Ammon's horn (tissue), 1 donor: ENCODE measurements around the gene PLCB4.
"Not testable (repeated sequence)": the region's sequence is repeated elsewhere in the genome, so short reads cannot be mapped to it uniquely, and the experiment has no call there.

Experiments used
- DNase-seq: peaks from one replicate; pipeline ENCODE4 v3.0.0-alpha.2; 2016; ENCODE audit warnings: low spot score

PLCB4 gene

DNA sequence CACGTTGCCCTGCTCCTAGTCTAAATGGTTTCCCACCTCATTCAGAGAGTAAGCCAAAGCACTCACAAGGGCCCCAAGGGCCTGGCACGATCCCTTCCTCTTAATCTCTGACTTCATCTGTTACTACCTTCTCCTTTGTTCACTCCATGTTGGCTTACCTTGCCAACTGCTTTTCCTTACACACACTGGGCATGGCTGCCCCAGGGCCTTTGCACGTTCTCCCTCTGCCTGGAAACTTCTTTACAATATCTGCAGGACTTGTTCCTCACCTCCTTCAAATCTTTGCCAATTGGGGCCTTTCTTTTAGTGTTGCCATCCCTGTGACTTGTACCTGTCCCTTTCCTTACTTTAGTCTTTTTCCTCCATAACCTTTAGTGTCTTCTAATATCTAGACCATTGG is 73.9 kb downstream of the PLCB4 start:
- no peak for DNase-seq

DNA sequence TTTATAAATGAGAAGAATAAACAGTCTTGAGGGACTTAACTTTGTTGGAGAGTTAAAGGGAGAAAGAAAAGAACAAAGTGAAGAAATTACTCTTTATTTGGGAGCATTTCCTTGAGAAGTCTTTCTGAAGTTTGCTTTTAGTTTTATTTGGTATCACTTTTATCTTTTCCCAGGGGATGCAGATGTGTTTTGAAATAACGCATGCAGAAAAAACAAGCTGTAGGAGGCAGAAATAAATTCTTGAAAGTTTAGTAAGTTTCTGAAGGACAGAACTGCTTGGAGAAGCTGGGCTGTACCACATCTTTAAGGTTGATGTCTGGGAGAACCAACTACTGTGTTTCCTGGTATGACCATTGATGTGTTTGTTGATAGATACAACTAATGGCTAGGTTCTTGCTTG is 75.0 kb downstream of the PLCB4 start:
- DNase-seq = no peak

DNA sequence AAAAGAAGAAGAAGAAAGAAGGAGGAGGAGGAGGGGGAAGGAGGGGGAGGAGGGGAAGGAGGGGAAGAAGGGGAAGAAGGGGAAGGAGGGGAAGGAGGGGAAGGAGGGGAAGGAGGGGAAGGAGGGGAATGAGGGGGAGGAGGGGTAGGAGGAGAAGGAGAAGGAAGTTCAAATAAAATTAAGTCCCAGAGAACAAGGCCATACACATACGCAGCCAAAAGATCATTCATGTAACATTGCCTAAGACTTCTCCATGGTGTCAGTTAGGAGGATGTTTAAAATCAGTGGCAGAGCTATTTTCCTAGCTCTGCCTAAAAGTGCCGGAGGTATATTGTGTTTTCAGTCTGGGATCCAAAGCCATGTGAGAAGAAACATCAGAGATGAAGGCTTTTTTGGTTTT is 75.8 kb downstream of the PLCB4 start:
- DNase-seq = no peak

DNA sequence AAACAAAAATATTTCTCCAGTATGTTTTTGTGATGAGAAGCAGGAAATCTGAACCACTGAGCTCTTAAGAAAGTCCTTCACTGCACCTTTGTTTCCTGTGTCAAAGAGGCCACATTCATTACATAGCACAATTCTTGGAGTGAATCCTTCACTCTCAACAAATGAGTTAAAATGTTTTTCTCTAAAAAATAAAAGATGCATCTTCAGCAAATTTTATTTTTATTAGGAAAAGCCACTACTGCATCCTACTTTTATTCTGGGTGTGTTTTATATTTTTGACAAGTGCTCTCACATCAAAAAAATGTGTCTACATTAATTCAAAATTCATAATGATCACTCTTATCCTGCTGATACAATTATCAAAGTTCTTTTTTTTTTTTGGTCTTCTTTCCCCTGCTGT is 76.3 kb downstream of the PLCB4 start:
- no peak for DNase-seq

DNA sequence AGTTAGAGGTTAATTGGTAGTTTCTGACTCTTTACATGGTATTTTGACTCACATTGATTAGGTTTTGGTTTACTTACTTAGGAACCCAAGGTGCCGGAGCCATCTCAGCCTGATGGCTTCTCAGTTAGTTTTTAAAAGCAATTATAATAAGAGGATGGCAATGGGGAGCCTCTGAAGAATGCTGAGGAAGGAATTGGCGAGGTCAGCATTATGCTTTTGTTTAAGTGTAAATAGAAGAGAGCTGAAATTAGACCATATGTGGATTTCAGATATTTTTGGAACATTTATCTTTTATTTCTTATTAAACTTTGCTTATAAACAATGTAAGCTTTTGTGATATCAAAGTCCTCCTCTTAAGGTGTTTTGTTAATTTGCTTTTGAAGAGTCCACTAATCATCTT is 77.8 kb downstream of the PLCB4 start:
- no peak for DNase-seq

DNA sequence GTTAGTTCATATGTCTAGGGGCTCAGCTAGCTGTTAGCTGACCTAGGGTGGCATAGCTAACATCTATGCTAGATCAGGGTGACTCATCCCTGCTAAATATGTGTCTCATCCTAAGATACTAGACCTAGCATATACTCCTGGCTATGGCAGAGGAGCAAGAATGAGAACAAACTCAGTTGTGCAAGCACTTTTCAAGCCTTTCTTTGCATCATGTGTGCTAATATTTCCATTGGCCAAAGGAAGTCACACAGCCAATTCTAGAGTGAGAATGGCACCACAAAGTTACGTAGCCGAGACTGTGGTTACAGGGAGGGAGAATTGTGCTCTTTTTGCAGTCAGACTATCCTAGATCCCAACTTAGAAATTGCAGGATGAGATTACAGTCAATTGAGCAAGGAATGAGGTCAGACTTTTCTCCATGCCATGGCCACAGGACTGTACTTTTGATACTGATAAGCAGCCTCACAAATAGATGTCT is 78.7 kb downstream of the PLCB4 start:
- DNase-seq = no peak

DNA sequence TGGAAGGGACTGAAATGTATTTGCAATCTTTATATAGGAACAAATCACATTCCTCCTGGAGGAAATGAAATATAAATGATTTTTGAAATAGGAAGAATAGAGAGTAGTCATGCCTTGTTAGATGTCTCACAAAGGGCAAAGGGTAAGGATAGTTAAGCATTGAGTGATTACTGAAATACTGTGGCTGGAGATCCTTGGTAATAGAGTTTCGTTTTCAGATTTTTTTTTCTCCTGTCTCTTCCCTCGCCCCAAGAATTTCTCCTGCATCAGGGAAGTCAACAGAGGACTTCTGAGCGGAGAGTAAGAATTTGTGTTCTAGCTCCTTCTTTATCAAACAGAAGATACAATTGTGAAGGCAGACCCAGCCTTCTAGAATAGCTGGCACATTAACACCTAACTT is 79.4 kb downstream of the PLCB4 start:
- DNase-seq = no peak

DNA sequence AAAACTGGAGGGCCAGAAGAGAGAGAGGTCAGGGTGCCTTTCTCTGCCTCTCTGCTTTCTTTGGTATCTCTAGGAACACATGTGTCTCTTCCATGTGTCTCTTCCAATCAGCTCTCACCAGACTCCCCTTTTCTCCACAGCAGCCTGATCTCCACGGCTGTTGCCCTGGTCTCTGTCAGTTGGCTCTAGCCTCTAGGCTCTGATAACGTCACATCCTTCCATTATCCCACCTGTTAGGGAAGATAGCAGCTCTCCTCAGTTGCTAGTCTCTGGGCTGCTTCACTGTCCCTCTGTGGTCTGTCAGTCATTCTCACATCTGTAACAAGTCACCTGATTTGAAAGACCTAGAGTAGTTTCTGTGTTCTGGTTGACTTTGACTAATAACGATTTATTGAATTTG is 80.2 kb downstream of the PLCB4 start:
- DNase-seq = no peak

DNA sequence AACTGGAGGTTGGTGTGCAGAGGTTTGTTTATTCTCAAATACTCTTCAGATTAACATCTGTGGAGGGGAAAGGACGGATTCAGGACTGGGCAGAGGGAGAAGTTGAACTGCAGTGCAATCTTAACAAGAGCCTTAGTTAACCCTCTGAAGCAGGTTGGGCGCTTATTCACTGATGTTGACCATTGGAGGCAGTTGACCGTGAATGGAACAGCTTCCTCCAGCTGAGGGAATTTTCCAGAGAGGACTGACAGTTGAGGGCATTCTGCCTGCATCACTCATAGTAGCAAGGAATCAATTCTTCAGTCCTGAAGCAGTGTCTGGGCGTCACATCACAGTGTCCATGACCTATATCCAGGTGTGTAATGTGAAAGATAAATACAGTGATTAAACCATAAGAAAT is 80.9 kb downstream of the PLCB4 start:
- no peak for DNase-seq

DNA sequence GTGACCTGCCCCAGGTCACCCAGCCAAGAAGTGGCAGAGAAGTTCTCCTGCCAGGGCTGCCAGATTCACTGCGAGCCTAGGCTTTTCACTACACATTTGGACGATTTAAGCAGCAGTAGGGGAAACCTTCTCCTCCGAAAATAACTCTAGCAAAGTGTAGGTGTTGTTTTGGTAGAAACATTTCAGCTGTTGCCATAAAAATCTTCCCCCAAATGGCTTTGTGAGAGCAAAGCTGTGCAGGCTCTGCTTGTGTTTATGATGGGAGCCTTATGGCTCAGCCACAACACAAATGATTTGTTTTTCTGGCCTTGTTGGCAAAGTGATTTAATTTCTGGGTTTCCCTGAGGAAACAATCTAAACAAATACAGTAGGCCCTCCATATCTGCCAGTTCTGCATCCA is 81.8 kb downstream of the PLCB4 start:
- peak; percentile 29 for DNase-seq

DNA sequence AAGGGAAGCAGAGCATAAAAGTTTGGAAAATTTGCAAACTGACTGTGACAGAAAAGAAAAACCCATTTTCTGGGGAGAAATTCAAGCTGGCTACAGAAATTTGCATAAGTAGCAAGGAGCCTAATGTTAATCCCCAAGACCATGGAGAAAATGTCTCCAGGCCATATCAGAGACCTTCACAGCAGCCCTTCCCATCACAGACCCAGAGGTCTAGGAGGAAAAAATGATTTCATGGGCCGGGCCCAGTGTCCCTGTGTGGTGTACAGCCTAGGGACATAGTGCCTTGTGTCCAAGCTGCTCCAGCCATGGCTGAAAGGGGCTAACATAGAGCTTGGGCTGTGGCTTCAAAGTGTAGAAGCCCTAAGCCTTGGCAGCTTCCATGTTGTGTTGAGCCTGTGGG is 83.3 kb downstream of the PLCB4 start:
- not testable (repeated sequence) for DNase-seq

DNA sequence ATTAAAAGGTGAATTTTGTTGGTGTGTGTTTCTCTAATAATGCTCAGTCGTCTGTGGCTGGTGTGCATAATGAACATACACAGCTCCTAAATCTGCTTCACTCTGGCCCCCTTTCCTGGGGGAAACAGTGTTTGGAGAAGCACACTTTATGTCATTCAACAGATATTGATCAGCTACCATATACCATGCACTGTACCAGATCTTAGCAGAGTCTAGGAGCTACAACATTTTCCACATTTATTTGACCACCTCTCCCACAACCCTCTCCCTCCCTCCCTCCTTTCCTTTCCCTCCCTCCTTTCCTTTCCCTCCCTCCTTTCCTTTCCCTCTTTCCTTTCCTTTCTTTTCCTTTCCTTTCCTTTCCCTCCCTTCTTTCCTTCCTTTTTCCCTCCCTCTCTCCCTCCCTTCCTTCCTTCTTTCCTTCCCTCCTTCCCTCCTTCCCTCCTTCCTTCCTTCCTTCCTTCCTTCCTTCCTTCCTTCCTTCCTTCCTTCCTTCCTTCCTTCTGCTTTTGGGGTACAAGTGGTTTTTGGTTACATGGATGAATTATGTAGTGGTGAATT is 85.7 kb downstream of the PLCB4 start:
- no peak for DNase-seq

DNA sequence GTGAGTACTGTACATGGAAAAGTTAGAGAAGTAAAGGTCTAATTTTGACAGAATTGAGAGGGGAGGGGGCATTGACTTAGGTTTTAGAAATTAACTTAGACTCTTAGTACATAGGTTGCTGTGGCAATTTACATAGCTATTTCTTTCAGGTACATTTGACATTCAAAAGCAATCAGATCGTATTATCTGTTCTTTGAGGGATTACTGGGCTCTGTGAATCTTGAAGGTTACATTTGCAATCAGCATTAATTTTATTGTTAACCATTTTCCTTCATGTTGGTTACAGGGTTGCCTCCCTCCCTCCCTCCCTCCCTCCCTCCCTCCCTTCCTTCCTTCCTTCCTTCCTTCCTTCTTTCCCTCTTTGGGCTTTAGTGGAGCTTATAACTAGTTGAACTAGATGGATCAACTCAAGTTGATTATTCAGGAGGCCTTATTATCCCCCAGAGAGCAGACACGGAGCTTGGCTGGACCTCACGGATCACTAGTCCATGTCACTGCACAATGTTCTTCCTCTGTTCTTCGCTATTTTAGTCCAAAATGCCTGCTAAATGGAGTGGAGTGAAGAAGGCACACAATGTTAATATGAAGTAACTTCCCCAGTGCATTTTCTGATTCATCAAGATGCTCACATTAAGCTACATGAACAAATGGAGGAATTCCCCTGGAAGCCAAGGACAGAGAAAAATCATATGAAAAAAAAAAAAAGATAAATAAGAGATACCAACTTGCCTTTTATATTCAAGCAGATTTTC is 87.8 kb downstream of the PLCB4 start:
- DNase-seq = no peak

DNA sequence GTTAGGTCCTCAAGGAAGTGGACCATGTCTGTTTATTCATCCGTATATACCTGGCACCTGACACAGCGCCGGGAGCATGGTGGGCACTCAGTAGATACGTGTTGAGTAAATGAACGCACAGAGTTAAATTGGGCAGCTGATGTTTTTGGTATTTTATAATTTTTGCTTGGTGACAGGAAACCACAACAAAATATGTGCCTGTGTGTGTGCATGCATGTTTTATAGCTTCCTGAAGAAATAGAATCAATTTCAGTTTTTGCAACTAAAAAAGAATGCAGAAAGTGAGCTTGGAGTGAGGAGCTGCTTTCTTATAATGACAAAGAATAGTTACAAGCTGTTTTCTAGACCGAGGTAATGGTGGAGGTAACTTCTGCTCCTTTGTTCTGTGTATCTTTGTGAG is 91.4 kb downstream of the PLCB4 start:
- DNase-seq = no peak

DNA sequence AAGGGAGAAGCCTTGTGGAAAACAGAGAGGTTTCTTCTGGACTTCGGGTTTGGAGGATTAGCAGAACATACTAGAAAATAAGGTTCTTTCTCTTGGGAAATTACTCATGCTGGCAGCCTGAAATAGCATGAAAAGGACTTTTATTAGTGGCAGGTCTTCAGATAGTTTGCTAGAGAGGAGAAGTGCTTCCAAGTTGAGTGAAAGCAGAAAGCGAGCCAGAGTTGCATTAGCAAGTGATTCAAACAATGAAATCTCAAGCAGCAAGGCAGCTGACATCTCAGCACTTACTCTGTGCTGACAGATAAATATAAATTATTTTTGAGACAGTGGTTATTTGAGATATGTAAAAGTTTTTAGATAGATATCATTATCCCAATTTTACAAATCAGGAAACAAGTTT is 91.9 kb downstream of the PLCB4 start:
- DNase-seq = peak; percentile 8

DNA sequence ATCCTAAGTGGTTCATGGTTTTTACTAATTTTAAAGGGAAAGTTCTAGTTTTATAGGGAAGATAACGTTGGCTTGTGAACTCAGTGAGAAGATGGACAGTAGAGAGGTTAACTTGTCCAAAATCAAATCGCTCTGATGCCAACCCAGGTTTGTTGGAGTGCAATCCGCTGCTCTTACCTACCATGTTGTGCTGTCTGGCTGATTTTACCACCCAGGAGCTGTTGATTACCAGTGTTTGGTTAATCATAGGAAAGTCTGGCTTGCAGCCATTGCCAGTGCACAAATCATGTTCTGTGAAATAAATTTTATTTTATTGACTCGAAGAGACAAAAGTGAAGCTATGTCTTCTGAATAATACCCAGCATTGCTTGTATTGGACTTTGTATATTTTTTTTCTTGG is 92.4 kb downstream of the PLCB4 start:
- DNase-seq = no peak

DNA sequence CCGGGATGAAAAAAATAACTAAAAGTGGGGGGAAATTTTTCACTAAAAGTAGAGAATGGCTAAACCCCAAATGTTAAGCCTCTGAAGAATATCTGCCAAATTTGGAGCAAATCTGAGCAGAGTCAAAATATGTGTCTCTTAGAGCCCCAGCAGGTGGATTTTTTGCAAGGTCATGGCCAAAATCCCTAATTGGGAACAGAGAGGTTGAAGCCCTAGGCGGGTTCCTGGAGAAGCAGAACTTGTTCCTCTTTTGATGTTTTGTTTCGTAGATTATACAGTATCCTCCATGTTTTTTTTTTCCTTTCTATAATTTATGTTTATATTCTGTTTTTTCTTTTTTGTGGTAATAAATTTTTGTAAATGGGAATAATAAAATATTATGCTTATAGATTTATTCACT is 94.4 kb downstream of the PLCB4 start:
- DNase-seq = no peak

DNA sequence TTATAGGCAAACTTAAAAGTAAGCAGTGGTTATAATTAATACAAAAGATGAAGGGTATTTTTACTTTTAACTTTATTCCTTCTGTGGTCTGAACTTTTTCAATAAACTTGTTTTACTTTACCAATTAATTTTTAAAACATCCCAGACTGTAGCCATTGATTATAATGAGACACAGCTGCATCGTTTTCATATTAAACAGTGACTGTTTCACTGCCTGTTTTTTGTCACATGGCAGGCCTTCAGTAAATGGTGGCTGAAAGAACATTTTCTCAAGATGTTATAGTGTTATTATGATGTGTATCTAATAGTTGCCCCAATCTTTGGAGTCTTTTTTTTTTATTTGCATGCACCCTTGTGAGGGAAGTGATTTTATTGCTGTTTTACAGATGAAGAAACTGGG is 95.1 kb downstream of the PLCB4 start:
- DNase-seq = no peak

DNA sequence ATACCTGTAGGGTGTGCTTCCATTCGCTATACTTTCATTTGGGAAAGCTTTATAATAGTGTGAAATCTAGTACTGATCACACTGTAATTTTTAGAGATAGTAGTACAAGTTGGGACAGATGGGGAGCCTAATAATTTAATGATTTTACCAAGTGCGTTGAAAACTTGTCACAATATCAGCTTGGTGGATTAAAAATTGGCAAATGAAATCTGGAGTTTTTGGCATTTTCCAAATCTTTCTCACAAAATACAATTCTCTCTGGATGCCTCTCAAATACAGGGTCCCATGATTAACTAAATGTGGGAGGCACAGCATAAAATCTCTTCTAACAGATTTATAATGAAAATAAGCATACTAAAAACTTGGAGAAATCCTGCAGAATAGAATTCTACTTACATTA is 96.4 kb downstream of the PLCB4 start:
- DNase-seq = no peak

DNA sequence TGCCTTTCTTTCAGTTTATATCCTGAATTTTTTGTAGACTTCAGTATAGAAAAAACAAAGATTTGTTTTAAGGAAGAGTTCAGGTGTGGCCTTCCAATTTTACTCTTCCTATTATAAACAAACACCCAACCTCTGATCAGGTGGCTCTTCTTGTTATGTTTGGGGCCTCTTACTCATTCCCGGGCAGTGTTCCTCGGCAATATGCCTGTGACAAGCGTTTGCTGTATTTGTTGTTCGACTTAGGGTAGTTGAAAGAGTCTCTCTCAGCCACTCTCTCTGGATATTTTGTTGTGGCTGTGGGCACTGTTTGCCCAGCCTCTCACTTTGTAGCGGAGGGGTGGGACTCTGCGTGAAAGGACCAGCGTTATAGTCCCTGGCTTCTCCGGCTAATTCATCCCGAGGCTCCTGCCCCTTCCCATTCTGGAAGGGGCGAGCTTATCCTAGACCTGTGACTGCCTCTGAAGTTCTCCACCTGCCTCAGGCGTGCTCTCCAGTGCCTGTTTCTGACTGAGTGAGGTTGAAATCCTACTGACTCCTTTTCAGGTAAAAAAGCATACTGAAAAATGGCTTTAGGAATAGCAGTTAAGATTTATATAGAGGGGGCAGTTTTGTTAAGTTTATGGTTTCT is 97.4 kb downstream of the PLCB4 start:
- DNase-seq = no peak

DNA sequence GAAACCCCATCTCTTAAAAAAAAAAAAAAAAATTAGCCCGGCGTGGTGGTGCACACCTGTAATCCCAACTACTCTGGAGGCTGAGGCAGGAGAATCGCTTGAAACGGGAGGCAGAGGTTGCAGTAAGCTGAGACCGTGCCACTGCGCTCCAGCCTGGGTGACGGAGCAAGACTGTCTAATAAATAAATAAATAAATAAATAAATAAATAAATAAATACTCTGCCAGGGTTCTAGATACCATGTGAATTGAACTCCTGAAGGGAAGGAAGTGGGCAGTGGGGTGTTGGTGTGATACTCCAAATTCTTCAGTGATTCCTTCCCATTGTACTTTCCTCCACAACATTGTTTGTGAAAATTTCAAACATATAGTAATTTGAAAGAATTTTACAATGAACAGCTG is 100.5 kb downstream of the PLCB4 start:
- DNase-seq = no peak

DNA sequence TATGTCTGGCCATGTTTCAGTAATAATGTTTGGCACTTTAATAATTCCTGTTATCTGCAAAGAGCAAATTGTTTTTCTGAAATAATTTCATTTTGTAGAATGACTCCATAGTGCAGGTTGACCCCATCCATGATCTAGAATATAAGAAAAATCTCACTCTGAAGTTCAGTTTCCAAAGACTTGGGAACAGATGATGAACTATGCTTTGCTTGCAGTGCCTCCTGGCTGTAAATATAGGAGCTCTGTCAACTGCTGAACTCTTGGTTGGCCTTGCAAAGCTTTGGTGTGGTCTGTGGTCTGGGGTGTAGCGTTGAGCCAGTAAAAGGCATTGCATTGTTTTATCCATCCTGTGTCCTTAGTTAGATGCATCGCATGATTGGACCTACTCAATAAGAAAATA is 104.0 kb downstream of the PLCB4 start:
- no peak for DNase-seq

DNA sequence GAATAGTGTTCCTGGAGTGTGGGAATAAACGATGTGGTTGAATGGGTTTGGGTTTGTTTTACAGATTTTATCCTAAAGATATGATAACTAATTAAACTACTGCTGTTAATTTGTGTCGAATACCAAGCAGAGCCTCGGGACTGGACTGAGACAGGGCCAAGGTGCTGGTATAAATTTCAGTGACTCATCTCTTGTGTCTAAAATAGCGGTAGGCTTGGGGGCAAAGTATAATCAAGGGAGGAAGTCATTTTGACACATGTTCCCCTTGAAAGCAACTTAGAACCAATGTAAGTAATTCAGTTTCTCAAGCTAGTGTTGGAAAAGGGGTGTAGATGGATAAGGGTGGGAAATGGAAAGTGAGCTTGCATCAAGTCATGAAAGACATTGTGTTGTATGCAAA is 108.4 kb downstream of the PLCB4 start:
- DNase-seq = no peak
